Esophagus squamous epithelium (tissue), 4 donors: ENCODE data around the gene TPD52L3.

Source experiments
- POLR2A ChIP-seq, 4 donors: fragments of 450-650 bp; IDR thresholded peaks; one replicate each; pipeline ENCODE4 v1.6.1; 2017; ENCODE audit warnings: antibody characterized with exemption in 4 of 4, mild to moderate bottlenecking in 4 of 4, moderate library complexity in 3 of 4
- TF ChIP-seq, protein P1 (sequence below), 6 experiments: fragments of 450-650 bp in 4 of 6; fragments of 200-600 bp in 2 of 6; sonication (generic) in 2 of 6; IDR thresholded peaks; one replicate each; pipeline ENCODE4 v1.5.1; 2016 to 2019; ENCODE audit warnings: antibody characterized with exemption in 6 of 6, mild to moderate bottlenecking in 4 of 6, moderate library complexity in 4 of 6

DNA sequence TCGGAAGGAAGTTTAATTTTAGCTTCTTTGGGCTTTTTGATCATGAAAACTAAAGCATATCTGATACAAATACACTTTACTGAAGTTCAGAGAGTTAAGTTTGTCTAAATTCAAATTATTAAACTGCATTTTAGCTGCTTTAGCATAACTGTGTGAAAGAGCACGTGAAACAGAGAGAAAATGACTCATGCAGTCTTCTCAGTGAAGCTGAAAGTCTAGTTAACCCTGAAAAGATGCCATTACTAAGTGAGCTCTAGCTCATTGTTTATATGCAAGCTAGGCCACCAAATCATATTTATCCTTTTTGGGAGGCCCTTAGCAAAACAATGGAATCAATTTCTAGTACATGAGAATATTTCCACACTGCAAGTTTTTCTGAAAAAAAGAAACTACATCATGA is 27.6 kb downstream of the TPD52L3 start:
- TF ChIP-seq, protein P1, sequence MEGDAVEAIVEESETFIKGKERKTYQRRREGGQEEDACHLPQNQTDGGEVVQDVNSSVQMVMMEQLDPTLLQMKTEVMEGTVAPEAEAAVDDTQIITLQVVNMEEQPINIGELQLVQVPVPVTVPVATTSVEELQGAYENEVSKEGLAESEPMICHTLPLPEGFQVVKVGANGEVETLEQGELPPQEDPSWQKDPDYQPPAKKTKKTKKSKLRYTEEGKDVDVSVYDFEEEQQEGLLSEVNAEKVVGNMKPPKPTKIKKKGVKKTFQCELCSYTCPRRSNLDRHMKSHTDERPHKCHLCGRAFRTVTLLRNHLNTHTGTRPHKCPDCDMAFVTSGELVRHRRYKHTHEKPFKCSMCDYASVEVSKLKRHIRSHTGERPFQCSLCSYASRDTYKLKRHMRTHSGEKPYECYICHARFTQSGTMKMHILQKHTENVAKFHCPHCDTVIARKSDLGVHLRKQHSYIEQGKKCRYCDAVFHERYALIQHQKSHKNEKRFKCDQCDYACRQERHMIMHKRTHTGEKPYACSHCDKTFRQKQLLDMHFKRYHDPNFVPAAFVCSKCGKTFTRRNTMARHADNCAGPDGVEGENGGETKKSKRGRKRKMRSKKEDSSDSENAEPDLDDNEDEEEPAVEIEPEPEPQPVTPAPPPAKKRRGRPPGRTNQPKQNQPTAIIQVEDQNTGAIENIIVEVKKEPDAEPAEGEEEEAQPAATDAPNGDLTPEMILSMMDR (IDR thresholded peaks at IDR 0.05): no peak
- TF ChIP-seq POLR2A (IDR thresholded peaks at IDR 0.05): no peak
